Measurements from ENCODE around the gene NLGN1. TPM values are rescaled to one million over a fixed set of nuclear protein-coding genes. Genes with fewer than 3 reads are reported as not detected.

The NLGN1 gene
- total RNA-seq, 1 donor from 2014 or later, result 34.8 TPM

DNA sequence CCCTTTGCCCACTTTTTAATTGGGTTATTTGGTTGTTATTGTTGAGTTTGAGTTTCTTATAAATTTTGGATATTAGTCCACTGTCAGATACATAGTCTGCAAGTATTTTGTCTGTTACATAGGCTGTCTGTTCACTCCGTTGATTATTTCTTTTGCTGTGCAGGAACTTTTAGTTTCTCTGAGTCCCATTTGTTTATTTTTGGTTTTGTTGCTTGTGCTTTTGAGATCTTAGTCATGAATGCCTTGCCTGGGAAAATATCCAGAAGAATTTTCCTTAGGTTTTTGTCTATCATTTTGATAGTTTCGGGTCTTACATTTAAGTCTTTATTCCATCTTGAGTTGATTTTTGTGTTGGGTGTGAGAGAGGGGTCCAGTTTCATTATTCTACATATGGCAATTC, 254.5 kb downstream of the NLGN1 start:
- H3K9ac ChIP-seq, result no peak overlapping the region
- Mint-ChIP-seq H3K36me3 (no peaks in the 10 kb centered on the region), H3K27ac (no peak overlapping the region), H3K9me3 (no peaks in the 10 kb centered on the region), H3K4me3 (no peak overlapping the region), H3K4me1 (no peaks in the 10 kb centered on the region), H3K27me3 (ENCODE audit: insufficient read depth, low read depth) (no peaks in the 10 kb centered on the region)
- TF ChIP-seq EZH2 (IDR thresholded peaks at IDR 0.05) (no peak), EZH2phosphoT487 (IDR thresholded peaks at IDR 0.05) (no peak)
- TF ChIP-seq, protein P1, sequence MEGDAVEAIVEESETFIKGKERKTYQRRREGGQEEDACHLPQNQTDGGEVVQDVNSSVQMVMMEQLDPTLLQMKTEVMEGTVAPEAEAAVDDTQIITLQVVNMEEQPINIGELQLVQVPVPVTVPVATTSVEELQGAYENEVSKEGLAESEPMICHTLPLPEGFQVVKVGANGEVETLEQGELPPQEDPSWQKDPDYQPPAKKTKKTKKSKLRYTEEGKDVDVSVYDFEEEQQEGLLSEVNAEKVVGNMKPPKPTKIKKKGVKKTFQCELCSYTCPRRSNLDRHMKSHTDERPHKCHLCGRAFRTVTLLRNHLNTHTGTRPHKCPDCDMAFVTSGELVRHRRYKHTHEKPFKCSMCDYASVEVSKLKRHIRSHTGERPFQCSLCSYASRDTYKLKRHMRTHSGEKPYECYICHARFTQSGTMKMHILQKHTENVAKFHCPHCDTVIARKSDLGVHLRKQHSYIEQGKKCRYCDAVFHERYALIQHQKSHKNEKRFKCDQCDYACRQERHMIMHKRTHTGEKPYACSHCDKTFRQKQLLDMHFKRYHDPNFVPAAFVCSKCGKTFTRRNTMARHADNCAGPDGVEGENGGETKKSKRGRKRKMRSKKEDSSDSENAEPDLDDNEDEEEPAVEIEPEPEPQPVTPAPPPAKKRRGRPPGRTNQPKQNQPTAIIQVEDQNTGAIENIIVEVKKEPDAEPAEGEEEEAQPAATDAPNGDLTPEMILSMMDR (IDR thresholded peaks at IDR 0.05), result no peak
- H3K27me3 ChIP-seq, result no peaks in the 10 kb centered on the region
- H3K4me2 ChIP-seq, result no peak overlapping the region
- no peaks in the 10 kb centered on the region for H3F3A ChIP-seq (ENCODE audit: low read depth)
- H3K9me3 ChIP-seq (ENCODE audit: low read depth), result no peaks in the 10 kb centered on the region
- no peaks in the 10 kb centered on the region for H3K4me1 ChIP-seq
- no peak overlapping the region for H3K4me3 ChIP-seq
- H3K36me3 ChIP-seq, result no peaks in the 10 kb centered on the region
- H2AFZ ChIP-seq (replicated peaks), result no peak overlapping the region
- no peak for DNase-seq (ENCODE audit: low spot score)
- H3K79me2 ChIP-seq (ENCODE audit: low read depth), result no peaks in the 10 kb centered on the region
- H4K20me1 ChIP-seq (ENCODE audit: low read depth), result no peaks in the 10 kb centered on the region
- no peak overlapping the region for H3K27ac ChIP-seq

DNA sequence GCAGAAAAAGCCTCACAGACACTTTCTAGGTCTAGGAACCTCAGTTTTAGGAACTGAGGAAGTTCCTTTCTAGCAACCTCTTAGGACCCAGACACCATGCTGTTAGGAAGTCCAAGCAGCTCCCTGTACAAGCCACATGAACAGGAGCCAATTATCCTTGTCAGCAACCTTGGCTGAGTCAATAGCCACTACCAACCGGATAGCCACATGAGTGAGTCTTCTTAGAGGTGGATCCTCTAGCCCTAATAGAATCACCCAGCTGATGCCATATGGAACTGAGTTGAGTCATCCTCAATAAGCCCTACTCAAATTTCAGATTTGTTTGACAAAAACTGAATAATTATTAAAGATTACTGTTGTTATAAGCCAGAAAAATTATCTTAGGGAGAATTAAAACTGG, 256.2 kb downstream of the NLGN1 start:
- Histone ChIP-seq H3K27me3 (no peaks in the 10 kb centered on the region), H3K9ac (no peak overlapping the region), H3F3A (ENCODE audit: low read depth) (no peaks in the 10 kb centered on the region), H2AFZ (replicated peaks) (no peak overlapping the region), H3K4me2 (no peak overlapping the region), H3K9me3 (ENCODE audit: low read depth) (no peaks in the 10 kb centered on the region), H3K4me1 (no peaks in the 10 kb centered on the region), H3K36me3 (no peaks in the 10 kb centered on the region), H3K79me2 (ENCODE audit: low read depth) (no peaks in the 10 kb centered on the region), H4K20me1 (ENCODE audit: low read depth) (no peaks in the 10 kb centered on the region), H3K4me3 (no peak overlapping the region), H3K27ac (no peak overlapping the region)
- Mint-ChIP-seq H3K4me3 (no peak overlapping the region), H3K9me3 (no peaks in the 10 kb centered on the region), H3K4me1 (no peaks in the 10 kb centered on the region), H3K27ac (no peak overlapping the region), H3K27me3 (ENCODE audit: insufficient read depth, low read depth) (no peaks in the 10 kb centered on the region), H3K36me3 (no peaks in the 10 kb centered on the region)
- no peak for DNase-seq (ENCODE audit: low spot score)
- TF ChIP-seq EZH2 (IDR thresholded peaks at IDR 0.05) (no peak), EZH2phosphoT487 (IDR thresholded peaks at IDR 0.05) (no peak)
- TF ChIP-seq, protein P1 (IDR thresholded peaks at IDR 0.05), result no peak

DNA sequence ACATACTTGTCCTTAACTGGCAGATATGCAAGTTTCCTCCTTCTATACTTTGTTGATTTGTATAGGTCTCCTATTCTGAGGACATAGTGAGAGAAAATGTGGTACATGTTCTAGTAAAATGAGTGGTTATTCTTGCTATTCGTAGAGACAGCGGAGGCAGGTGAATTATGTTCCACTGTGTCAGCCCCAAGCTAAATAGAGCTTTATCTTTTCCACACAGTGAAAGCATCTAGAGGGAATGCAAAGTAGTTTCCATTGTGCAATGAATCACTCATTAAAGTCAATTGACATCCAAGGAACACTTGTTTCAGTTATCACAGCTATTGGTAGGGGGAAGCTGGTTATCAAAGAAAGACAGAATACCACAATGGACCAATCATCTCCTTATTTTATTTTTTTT, 262.4 kb downstream of the NLGN1 start:
- Mint-ChIP-seq H3K4me1 (no peaks in the 10 kb centered on the region), H3K36me3 (no peaks in the 10 kb centered on the region), H3K27me3 (ENCODE audit: insufficient read depth, low read depth) (no peaks in the 10 kb centered on the region), H3K27ac (no peak overlapping the region), H3K9me3 (no peaks in the 10 kb centered on the region), H3K4me3 (no peak overlapping the region)
- H2AFZ ChIP-seq (replicated peaks), result no peak overlapping the region
- no peak overlapping the region for H3K9ac ChIP-seq
- no peaks in the 10 kb centered on the region for H3K27me3 ChIP-seq
- no peak for DNase-seq (ENCODE audit: low spot score)
- H3K9me3 ChIP-seq (ENCODE audit: low read depth), result no peaks in the 10 kb centered on the region
- H3K27ac ChIP-seq, result no peak overlapping the region
- no peak overlapping the region for H3K4me3 ChIP-seq
- TF ChIP-seq, protein P1 (IDR thresholded peaks at IDR 0.05), result no peak
- no peaks in the 10 kb centered on the region for H3K4me1 ChIP-seq
- no peaks in the 10 kb centered on the region for H3K79me2 ChIP-seq (ENCODE audit: low read depth)
- no peaks in the 10 kb centered on the region for H3F3A ChIP-seq (ENCODE audit: low read depth)
- no peaks in the 10 kb centered on the region for H3K36me3 ChIP-seq
- no peaks in the 10 kb centered on the region for H4K20me1 ChIP-seq (ENCODE audit: low read depth)
- H3K4me2 ChIP-seq, result no peak overlapping the region
